MCF 10A (cell line): ENCODE results near the gene AKAP13. TPM values are rescaled to one million over a fixed set of nuclear protein-coding genes. Genes with fewer than 3 reads are reported as not detected.
A peak's percentile ranks its signal among the peaks of the same experiment; 100 is the strongest.

ENCODE experiments used
- BruUV-seq: library from RNA; stranded (reverse); fragments of 400-500 nt; replicated peaks from 2 replicates; lab custom pipeline; 2021; lab: Mats Ljungman, UMichigan
- CTCF ChIA-PET: fragments of 300-600 bp; sonication (Branson Sonifier 250); formaldehyde crosslinking; extraction: SDS; loops from one replicate; lab custom pipeline; 2021; ENCODE audit warnings: antibody characterized with exemption, inconsistent platforms; lab: Yijun Ruan, JAX
- POLR2A ChIA-PET: fragments of 300-600, 350-650 bp; sonication (Branson Sonifier 250); formaldehyde crosslinking; extraction: SDS; loops from one replicate; lab custom pipeline; 2020; ENCODE audit warnings: antibody characterized with exemption, inconsistent platforms; lab: Yijun Ruan, JAX
- DNase-seq: peaks from one replicate; pipeline ENCODE4 v3.0.0-alpha.2; 2018; ENCODE audit not compliant: unreplicated experiment
- H3K27ac Mint-ChIP-seq: one replicate; pipeline ENCODE4 v1.8.0; 2022; ENCODE audit warnings: mild to moderate bottlenecking, low read depth, mixed read lengths; ENCODE audit not compliant: unreplicated experiment
- H3K27me3 Mint-ChIP-seq: one replicate; pipeline ENCODE4 v1.8.0; 2022; ENCODE audit warnings: mixed read lengths; ENCODE audit not compliant: insufficient read depth, unreplicated experiment
- H3K36me3 Mint-ChIP-seq: one replicate; pipeline ENCODE4 v1.8.0; 2022; ENCODE audit warnings: mild to moderate bottlenecking, moderate library complexity, mixed read lengths; ENCODE audit not compliant: insufficient read depth, unreplicated experiment
- H3K4me1 Mint-ChIP-seq: one replicate; pipeline ENCODE4 v1.8.0; 2022; ENCODE audit warnings: mixed read lengths; ENCODE audit not compliant: insufficient read depth, unreplicated experiment
- H3K4me3 Mint-ChIP-seq: one replicate; pipeline ENCODE4 v1.8.0; 2022; ENCODE audit warnings: mild to moderate bottlenecking, moderate library complexity, mixed read lengths; ENCODE audit not compliant: unreplicated experiment
- H3K9me3 Mint-ChIP-seq: one replicate; pipeline ENCODE4 v1.8.0; 2022; ENCODE audit warnings: mixed read lengths; ENCODE audit not compliant: unreplicated experiment
- CTCF ChIP-seq: fragments of 200-600 bp; IDR thresholded peaks from one replicate; pipeline ENCODE4 v1.8.0; 2022; ENCODE audit warnings: antibody characterized with exemption, mild to moderate bottlenecking; ENCODE audit not compliant: unreplicated experiment
- intact Hi-C: fragments of 100-400 bp; cut with micrococcal nuclease; formaldehyde crosslinking; loops from 2 replicates; pipeline ENCODE4 v1.14.1; 2022
- total RNA-seq: library from RNA; stranded (reverse); gene quantifications from 2 replicates; pipeline ENCODE4 v1.2.3, GENCODE V29; 2022

The AKAP13 gene
- total RNA-seq, 1 experiment from 2014 or later: 65.7 TPM

GRCh38 chr15:85718271-85718971, 338.0 kb downstream of the AKAP13 start:
- CTCF ChIA-PET: interaction anchor here (0.7 to 2.0 kb wide), 2 partner anchors 122 to 192 kb away, joined by 3 to 8 read pairs; no protein-coding TSS in a partner anchor
- POLR2A ChIA-PET: no interaction called here
- no peak for TF ChIP-seq CTCF

GRCh38 chr15:85718981-85719380, 338.6 kb downstream of the AKAP13 start:
- ChIA-PET CTCF (interaction anchor here (0.7 to 2.0 kb wide), 2 partner anchors 122 to 193 kb away, joined by 3 to 8 read pairs; no protein-coding TSS in a partner anchor), POLR2A (no interaction called here)
- Mint-ChIP-seq H3K4me3 (no peak overlapping the region), H3K27me3 (no peaks in the 10 kb centered on the region), H3K36me3 (peaks cover 95% of the 10 kb centered on the region), H3K4me1 (peaks cover 11% of the 10 kb centered on the region), H3K27ac (no peak overlapping the region), H3K9me3 (no peaks in the 10 kb centered on the region)
- no peak for TF ChIP-seq CTCF
- no TSS peak for BruUV-seq
- no peak for DNase-seq
- intact Hi-C loops: loop anchor here (10.0 kb wide), 1 partner anchor 414 kb away; no protein-coding TSS in a partner anchor

More at GRCh38 chr15:85718271-85718971, 338.0 kb downstream of the AKAP13 start:
- BruUV-seq: no TSS peak
- Mint-ChIP-seq H3K36me3 (peaks cover 91% of the 10 kb centered on the region), H3K27ac (no peak overlapping the region), H3K4me1 (peaks cover 7% of the 10 kb centered on the region), H3K9me3 (no peaks in the 10 kb centered on the region), H3K4me3 (no peak overlapping the region), H3K27me3 (no peaks in the 10 kb centered on the region)
- no peak for DNase-seq
- intact Hi-C loops: loop anchor here (10.0 kb wide), 1 partner anchor 414 kb away; no protein-coding TSS in a partner anchor

- no peak for DNase-seq
- ChIA-PET POLR2A (no interaction called here), CTCF (interaction anchor here (1.6 kb wide), 1 partner anchor 432 kb away, joined by 3 read pairs; no protein-coding TSS in a partner anchor)
- peak overlapping the region; percentile 68 for H3K27ac Mint-ChIP-seq
- TF ChIP-seq CTCF: no peak
- peaks cover 95% of the 10 kb centered on the region for H3K36me3 Mint-ChIP-seq
- H3K9me3 Mint-ChIP-seq: no peaks in the 10 kb centered on the region
- intact Hi-C loops: no loop called here
- H3K4me3 Mint-ChIP-seq: no peak overlapping the region
- H3K4me1 Mint-ChIP-seq: peaks cover 44% of the 10 kb centered on the region
- no peaks in the 10 kb centered on the region for H3K27me3 Mint-ChIP-seq
- no TSS peak for BruUV-seq
Measured at GRCh38 chr15:85722374-85723152, 342.2 kb downstream of the AKAP13 start.
